GM21390 (cell line): Measurements from ENCODE around the gene HOXB7.

ENCODE experiments used
- ATAC-seq: cut with Tn5 transposase; IDR thresholded peaks from one replicate; pipeline ENCODE4 v1.9.1; 2021; ENCODE audit not compliant: unreplicated experiment

HOXB7 gene

GRCh38 chr17:48610282-48611211 is at the start of gene HOXB7:
Gene HOXB7, minus strand, starts transcription at chr17:48611017. Its CDS starts 99 bp downstream, at chr17:48610918.
- no peak for ATAC-seq

GRCh38 chr17:48655913-48656312 is 45.1 kb upstream of the HOXB7 start:
- no peak for ATAC-seq

- no peak for ATAC-seq
These were observed 38.9 kb upstream of the HOXB7 start for GRCh38 chr17:48649741-48650140.

GRCh38 chr17:48647963-48648245 is 37.1 kb upstream of the HOXB7 start:
- ATAC-seq = no peak

GRCh38 chr17:48647103-48647962 is 36.5 kb upstream of the HOXB7 start:
- ATAC-seq = no peak

GRCh38 chr17:48646183-48647102 is 35.6 kb upstream of the HOXB7 start:
- no peak for ATAC-seq

- ATAC-seq = no peak
These were observed 34.9 kb upstream of the HOXB7 start for GRCh38 chr17:48645639-48646182.

- ATAC-seq = no peak
These were observed 34.2 kb upstream of the HOXB7 start for GRCh38 chr17:48644910-48645557.

GRCh38 chr17:48644159-48644558 is 33.3 kb upstream of the HOXB7 start:
- ATAC-seq = no peak

GRCh38 chr17:48643697-48644012 is 32.8 kb upstream of the HOXB7 start:
- no peak for ATAC-seq

- no peak for ATAC-seq
These were observed 32.3 kb upstream of the HOXB7 start for GRCh38 chr17:48642843-48643696.

- no peak for ATAC-seq
These were observed 31.4 kb upstream of the HOXB7 start for GRCh38 chr17:48642059-48642842.

- ATAC-seq = no peak
These were observed 30.8 kb upstream of the HOXB7 start for GRCh38 chr17:48641541-48642058.

- no peak for ATAC-seq
These were observed 30.0 kb upstream of the HOXB7 start for GRCh38 chr17:48640858-48641180.

- ATAC-seq = no peak
These were observed 29.4 kb upstream of the HOXB7 start for GRCh38 chr17:48639982-48640857.

- no peak for ATAC-seq
These were observed 28.3 kb upstream of the HOXB7 start for GRCh38 chr17:48639136-48639535.
